ENCODE results near the gene KCNQ5.

GRCh38 chr6:73028124-73028766 is 406.4 kb downstream of the KCNQ5 start:
- TF ChIP-seq CTCF (IDR thresholded peaks at IDR 0.05) (no peak), POLR2A (IDR thresholded peaks at IDR 0.05) (no peak)
